GM12891 (cell line): ENCODE data around the gene CARD14.

Experiments used
- DNase-seq: peaks from one replicate; pipeline ENCODE4 v3.0.0; 2011; ENCODE audit warnings: low spot score; ENCODE audit not compliant: insufficient read length
- FAIRE-seq: peaks from 2 replicates; lab custom pipeline; 2011; peaks lifted over from hg19 to GRCh38; lab: Jason Lieb, UNC
- PAX5 ChIP-seq: IDR thresholded peaks from 2 replicates; pipeline ENCODE4 v1.6.1; 2011; ENCODE audit warnings: low read length, moderate library complexity, mild to moderate bottlenecking; ENCODE audit not compliant: insufficient read depth, severe bottlenecking
- POLR2A ChIP-seq: IDR thresholded peaks from 2 replicates; pipeline ENCODE4 v1.6.1; 2011; ENCODE audit warnings: low read depth, low read length, control low read depth
- POLR2AphosphoS5 ChIP-seq: IDR thresholded peaks from 2 replicates; pipeline ENCODE4 v1.6.1; 2011; ENCODE audit warnings: low read depth, low read length, control low read depth
- POU2F2 ChIP-seq: IDR thresholded peaks from 2 replicates; pipeline ENCODE4 v1.6.1; 2011; ENCODE audit warnings: low read depth, mild to moderate bottlenecking, control low read depth, low read length, moderate library complexity
- SPI1 ChIP-seq: IDR thresholded peaks from 2 replicates; pipeline ENCODE4 v1.6.1; 2011; ENCODE audit warnings: low read depth, low read length, control low read depth
- TAF1 ChIP-seq: IDR thresholded peaks from 2 replicates; pipeline ENCODE4 v1.6.1; 2011; ENCODE audit warnings: low read depth, low read length, control low read depth

The CARD14 gene

GRCh38 chr17:80208050-80208449 lies 38.2 kb downstream of the CARD14 start:
- DNase-seq (no peak), FAIRE-seq (no peak)
- no peak for TF ChIP-seq POLR2AphosphoS5

GRCh38 chr17:80209765-80210164 lies 39.9 kb downstream of the CARD14 start:
- no peak for TF ChIP-seq PAX5
- no peak for TF ChIP-seq POLR2A
- TF ChIP-seq POU2F2 = no peak
- no peak for TF ChIP-seq SPI1
- TF ChIP-seq TAF1 = no peak
- no peak for TF ChIP-seq POLR2AphosphoS5
- FAIRE-seq = no peak
- DNase-seq = no peak

GRCh38 chr17:80210348-80211108 lies 40.7 kb downstream of the CARD14 start:
- TF ChIP-seq POLR2A (no peak), PAX5 (no peak), POLR2AphosphoS5 (no peak), POU2F2 (no peak), SPI1 (no peak), TAF1 (no peak)
- FAIRE-seq (no peak), DNase-seq (no peak)

- no peak for FAIRE-seq
- no peak for TF ChIP-seq POLR2AphosphoS5
- no peak for DNase-seq
Observed at GRCh38 chr17:80212109-80212508, 42.3 kb downstream of the CARD14 start.

- no peak for DNase-seq
- TF ChIP-seq POU2F2 (no peak), PAX5 (no peak), POLR2A (no peak)
- FAIRE-seq = no peak
Observed at GRCh38 chr17:80212511-80212910, 42.7 kb downstream of the CARD14 start.

- DNase-seq (no peak), FAIRE-seq (no peak)
- no peak for TF ChIP-seq POLR2A
- TF ChIP-seq TAF1 = no peak
- no peak for TF ChIP-seq PAX5
- no peak for TF ChIP-seq POLR2AphosphoS5
- no peak for TF ChIP-seq POU2F2
- no peak for TF ChIP-seq SPI1
Observed at GRCh38 chr17:80212962-80213642, 43.3 kb downstream of the CARD14 start.

- TF ChIP-seq PAX5 (no peak), TAF1 (no peak), SPI1 (no peak), POLR2AphosphoS5 (no peak), POLR2A (no peak), POU2F2 (no peak)
- no peak for DNase-seq
Observed at GRCh38 chr17:80213643-80213975, 43.8 kb downstream of the CARD14 start.

GRCh38 chr17:80214012-80214877 lies 44.4 kb downstream of the CARD14 start:
- no peak for DNase-seq
- FAIRE-seq = no peak
- TF ChIP-seq TAF1 (no peak), POLR2A (no peak), POLR2AphosphoS5 (no peak), POU2F2 (no peak), PAX5 (no peak), SPI1 (no peak)

More at GRCh38 chr17:80213643-80213975, 43.8 kb downstream of the CARD14 start:
- FAIRE-seq = no peak

- FAIRE-seq (no peak), DNase-seq (no peak)
- TF ChIP-seq PAX5 (no peak), POLR2A (no peak), POU2F2 (no peak), TAF1 (no peak), POLR2AphosphoS5 (no peak), SPI1 (no peak)
Observed at GRCh38 chr17:80214878-80215210, 45.0 kb downstream of the CARD14 start.
